B cell (primary cell): ENCODE measurements around the gene MMP14. TPM values are rescaled to one million over a fixed set of nuclear protein-coding genes. Genes with fewer than 3 reads are reported as not detected.

Experiments used
- ATAC-seq: fragments of 200-7000 bp; cut with Tn5 transposase; one replicate; pipeline ENCODE4 v1.10.0; 2021; ENCODE audit warnings: low read depth, mild to moderate bottlenecking, moderate number of reproducible peaks, moderate library complexity
- CTCF ChIA-PET: fragments of 350-600 bp; sonication (Branson Sonifier 250); formaldehyde crosslinking; loops from one replicate; lab custom pipeline; 2021; ENCODE audit warnings: antibody characterized with exemption, inconsistent platforms; lab: Charles Lee
- POLR2A ChIA-PET: fragments of 350-600 bp; sonication (Branson Sonifier 250); formaldehyde crosslinking; loops from one replicate; lab custom pipeline; 2021; ENCODE audit warnings: antibody characterized with exemption; lab: Charles Lee
- DNase-seq: peaks from one replicate; pipeline ENCODE4 v3.0.0; 2013
- H2AFZ ChIP-seq: 2 replicates; pipeline ENCODE4 v1.6.1; 2012; ENCODE audit warnings: mild to moderate bottlenecking, low read depth, low read length; ENCODE audit not compliant: insufficient read depth, poor library complexity, severe bottlenecking
- H3K27ac ChIP-seq, 2 donors: 1 replicate in 1 of 2; 2 replicates in 1 of 2; pipeline ENCODE4 v1.5.1; 2012 to 2013; ENCODE audit warnings: low read length in 2 of 2, mild to moderate bottlenecking in 2 of 2, moderate library complexity in 1 of 2
- H3K27me3 ChIP-seq, 4 experiments: fragments of 200-600 bp in 1 of 4; sonication (generic) in 1 of 4; replicated peaks in 1 of 4; 1 replicate in 2 of 4; 2 replicates in 2 of 4; pipeline versions ENCODE4 v1.6.1 to v1.7.0; 2013 to 2016; ENCODE audit warnings: low read length in 3 of 4, mild to moderate bottlenecking in 2 of 4, mixed read lengths in 1 of 4, moderate library complexity in 1 of 4; ENCODE audit not compliant: insufficient read depth in 4 of 4, control insufficient read depth in 3 of 4; ENCODE audit errors: control extremely low read depth in 1 of 4
- H3K36me3 ChIP-seq, 2 experiments: replicated peaks in 1 of 2; 1 replicate in 1 of 2; 2 replicates in 1 of 2; pipeline versions ENCODE4 v1.6.1 to v1.7.1; 2013; ENCODE audit warnings: low read length in 1 of 2; ENCODE audit not compliant: insufficient read depth in 2 of 2, control insufficient read depth in 1 of 2; ENCODE audit errors: control extremely low read depth in 1 of 2, extremely low read depth in 1 of 2
- H3K4me1 ChIP-seq, 2 donors: fragments of 200-600 bp in 1 of 2; sonication (generic) in 1 of 2; 1 replicate in 1 of 2; 2 replicates in 1 of 2; pipeline versions ENCODE4 v1.5.1 to v1.6.1; 2013 to 2017; ENCODE audit warnings: low read length in 2 of 2; ENCODE audit not compliant: control insufficient read depth in 2 of 2, insufficient read depth in 2 of 2
- H3K4me2 ChIP-seq: replicated peaks from 2 replicates; pipeline ENCODE3; 2012; ENCODE audit warnings: mild to moderate bottlenecking, low read depth, low read length; ENCODE audit not compliant: poor library complexity, severe bottlenecking
- H3K4me3 ChIP-seq, 5 experiments: fragments of 200-600 bp in 1 of 5; sonication (generic) in 1 of 5; 1 replicate in 3 of 5; 2 replicates in 2 of 5; pipeline versions ENCODE4 v1.5.1 to v1.7.0; 2011 to 2016; ENCODE audit warnings: low read length in 4 of 5, mild to moderate bottlenecking in 4 of 5, low read depth in 2 of 5, control low read depth in 1 of 5, moderate library complexity in 1 of 5; ENCODE audit not compliant: insufficient read depth in 1 of 5; ENCODE audit errors: control extremely low read depth in 1 of 5, extremely low read depth in 1 of 5
- H3K79me2 ChIP-seq: fragments of 200-600 bp; sonication (generic); one replicate; pipeline ENCODE4 v1.6.0; 2016; ENCODE audit warnings: low read length; ENCODE audit not compliant: control insufficient read depth, insufficient read depth
- H3K9ac ChIP-seq: fragments of 200-600 bp; sonication (generic); 2 replicates; pipeline ENCODE4 v1.6.1; 2017; ENCODE audit warnings: mild to moderate bottlenecking, low read length, moderate library complexity
- H3K9me3 ChIP-seq, 3 donors: one replicate each; pipeline versions ENCODE4 v1.6.1 to v1.7.1; 2013; ENCODE audit warnings: low read length in 2 of 3; ENCODE audit not compliant: control insufficient read depth in 2 of 3, insufficient read depth in 1 of 3; ENCODE audit errors: control extremely low read depth in 1 of 3
- H4K20me1 ChIP-seq: 2 replicates; pipeline ENCODE4 v1.6.0; 2012; ENCODE audit warnings: mild to moderate bottlenecking, low read length; ENCODE audit not compliant: insufficient read depth, control insufficient read depth, poor library complexity, severe bottlenecking
- H3K27ac Mint-ChIP-seq: one replicate; pipeline ENCODE4 v1.8.0; 2021; ENCODE audit warnings: mixed read lengths
- H3K27me3 Mint-ChIP-seq: one replicate; pipeline ENCODE4 v1.8.0; 2021; ENCODE audit warnings: mixed read lengths
- H3K4me1 Mint-ChIP-seq: one replicate; pipeline ENCODE4 v1.8.0; 2021; ENCODE audit warnings: mixed read lengths
- H3K4me3 Mint-ChIP-seq: one replicate; pipeline ENCODE4 v1.8.0; 2021; ENCODE audit warnings: mixed read lengths
- H3K9me3 Mint-ChIP-seq: one replicate; pipeline ENCODE4 v1.8.0; 2022; ENCODE audit warnings: mixed read lengths; ENCODE audit not compliant: insufficient read depth
- EZH2 ChIP-seq: IDR thresholded peaks from 2 replicates; pipeline ENCODE4 v1.6.1; 2012; ENCODE audit warnings: borderline replicate concordance, low read depth, mild to moderate bottlenecking, moderate library complexity, low read length; ENCODE audit not compliant: insufficient read depth, poor library complexity, severe bottlenecking
- WGBS: methylation state at CpG from one replicate; pipeline ENCODE4 v1.1.5; 2013; ENCODE audit warnings: missing lambda C conversion rate; ENCODE audit not compliant: insufficient coverage; 5-methylcytosine and 5-hydroxymethylcytosine counted together
- intact Hi-C: fragments of 100-400 bp; cut with micrococcal nuclease; formaldehyde crosslinking; loops from one replicate; pipeline ENCODE4 v1.10.0; 2022
- polyA plus RNA-seq: library from polyadenylated mRNA; depleted of rRNA; stranded (reverse); fragments of >200 nt; gene quantifications from 2 replicates; pipeline ENCODE4 v1.2.3, GENCODE V29; 2012
- total RNA-seq, 2 donors: library from RNA; stranded (reverse); fragments of 120-200 nt in 1 of 2; gene quantifications; 1 replicate in 1 of 2; 2 replicates in 1 of 2; pipeline versions ENCODE4 v1.2.3 to v1.2.4, GENCODE V29; 2013 to 2022
- TF ChIP-seq, protein P1 (sequence below): fragments of 200-600 bp; IDR thresholded peaks from one replicate; pipeline ENCODE4 v1.8.0; 2022; ENCODE audit warnings: antibody characterized with exemption, mild to moderate bottlenecking

MMP14 gene
- total and polyA plus RNA-seq, 2 donors (not counting 1 experiment from before 2014, with no cell fraction given), result 1.0 to 3.5 TPM

DNA sequence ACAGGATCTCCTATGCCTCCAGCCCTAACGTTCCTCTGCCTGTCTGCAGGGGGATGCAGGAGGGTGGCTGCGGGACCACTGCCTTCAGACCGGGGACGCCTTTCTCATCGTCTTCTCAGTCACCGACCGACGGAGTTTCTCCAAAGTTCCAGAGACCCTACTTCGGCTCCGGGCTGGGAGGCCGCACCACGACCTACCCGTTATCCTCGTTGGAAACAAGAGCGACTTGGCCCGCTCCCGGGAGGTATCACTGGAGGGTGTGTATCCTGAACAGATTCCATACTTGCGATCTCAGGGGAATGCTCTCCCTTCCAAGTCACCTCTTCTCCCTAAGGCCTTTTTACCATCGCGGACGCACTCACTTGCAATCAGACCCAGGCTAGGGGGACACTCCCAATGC, 49.6 kb downstream of the MMP14 start:
- Histone ChIP-seq H4K20me1 (no peaks in the 10 kb centered on the region), H2AFZ (peak overlapping the region; percentile 77), H3K27me3 (no peaks in the 10 kb centered on the region), H3K9me3 (no peaks in the 10 kb centered on the region), H3K4me1 (peaks cover 55 to 83% of the 10 kb centered on the region in 2 donors), H3K4me3 (peak overlapping the region in 4 of 5 experiments; percentile 44 to 83 (median 67)), H3K79me2 (peaks cover 16% of the 10 kb centered on the region), H3K9ac (peak overlapping the region; percentile 75), H3K4me2 (peak overlapping the region; percentile 85), H3K27ac (peak overlapping the region; percentile 85 to 94), H3K36me3 (no peaks in the 10 kb centered on the region)
- H3K9me3 Mint-ChIP-seq, result no peaks in the 10 kb centered on the region
- intact Hi-C loops, result loop anchor here (2.0 to 5.0 kb wide), 2 partner anchors 63 to 416 kb away; partner anchors contain the start of gene PPP1R3E
- H3K4me1 Mint-ChIP-seq, result peaks cover 74% of the 10 kb centered on the region
- ChIA-PET POLR2A (interaction anchor here (0.5 to 5.3 kb wide), 12 partner anchors 14 to 1409 kb away, joined by 3 to 61 read pairs (median 4); partner anchors contain the start of genes ACIN1, C14orf119, LRP10 and PRMT5), CTCF (interaction anchor here (0.8 to 7.0 kb wide), 14 partner anchors 10 to 315 kb away, joined by 3 to 101 read pairs (median 4); partner anchors contain the start of genes AJUBA and LRP10)
- H3K4me3 Mint-ChIP-seq, result peak overlapping the region; percentile 97
- ATAC-seq (no peak), DNase-seq (no peak)
- peak overlapping the region; percentile 99 for H3K27ac Mint-ChIP-seq
- no peaks in the 10 kb centered on the region for H3K27me3 Mint-ChIP-seq
- 94% methylated on average over 16 of the region's 21 CpGs for WGBS
- TF ChIP-seq EZH2, result no peak
- TF ChIP-seq, protein P1, sequence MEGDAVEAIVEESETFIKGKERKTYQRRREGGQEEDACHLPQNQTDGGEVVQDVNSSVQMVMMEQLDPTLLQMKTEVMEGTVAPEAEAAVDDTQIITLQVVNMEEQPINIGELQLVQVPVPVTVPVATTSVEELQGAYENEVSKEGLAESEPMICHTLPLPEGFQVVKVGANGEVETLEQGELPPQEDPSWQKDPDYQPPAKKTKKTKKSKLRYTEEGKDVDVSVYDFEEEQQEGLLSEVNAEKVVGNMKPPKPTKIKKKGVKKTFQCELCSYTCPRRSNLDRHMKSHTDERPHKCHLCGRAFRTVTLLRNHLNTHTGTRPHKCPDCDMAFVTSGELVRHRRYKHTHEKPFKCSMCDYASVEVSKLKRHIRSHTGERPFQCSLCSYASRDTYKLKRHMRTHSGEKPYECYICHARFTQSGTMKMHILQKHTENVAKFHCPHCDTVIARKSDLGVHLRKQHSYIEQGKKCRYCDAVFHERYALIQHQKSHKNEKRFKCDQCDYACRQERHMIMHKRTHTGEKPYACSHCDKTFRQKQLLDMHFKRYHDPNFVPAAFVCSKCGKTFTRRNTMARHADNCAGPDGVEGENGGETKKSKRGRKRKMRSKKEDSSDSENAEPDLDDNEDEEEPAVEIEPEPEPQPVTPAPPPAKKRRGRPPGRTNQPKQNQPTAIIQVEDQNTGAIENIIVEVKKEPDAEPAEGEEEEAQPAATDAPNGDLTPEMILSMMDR, result no peak
